AG09309 (cell line): ENCODE results near the gene CNGA1.

ENCODE experiments used
- DNase-seq: peaks from one replicate; pipeline ENCODE4 v3.0.0-alpha.2; 2010; ENCODE audit warnings: low read depth
- H3K4me3 ChIP-seq: 2 replicates; pipeline ENCODE4 v1.5.1; 2011; ENCODE audit warnings: mild to moderate bottlenecking, low read depth, low read length, moderate library complexity; ENCODE audit not compliant: control insufficient read depth
- TF ChIP-seq, protein P1 (sequence below): IDR thresholded peaks from 2 replicates; pipeline ENCODE4 v1.5.1; 2011; ENCODE audit warnings: mild to moderate bottlenecking, low read depth, low read length, inconsistent platforms; ENCODE audit not compliant: insufficient read depth, control insufficient read depth; ENCODE audit errors: missing control alignments

The CNGA1 gene

DNA sequence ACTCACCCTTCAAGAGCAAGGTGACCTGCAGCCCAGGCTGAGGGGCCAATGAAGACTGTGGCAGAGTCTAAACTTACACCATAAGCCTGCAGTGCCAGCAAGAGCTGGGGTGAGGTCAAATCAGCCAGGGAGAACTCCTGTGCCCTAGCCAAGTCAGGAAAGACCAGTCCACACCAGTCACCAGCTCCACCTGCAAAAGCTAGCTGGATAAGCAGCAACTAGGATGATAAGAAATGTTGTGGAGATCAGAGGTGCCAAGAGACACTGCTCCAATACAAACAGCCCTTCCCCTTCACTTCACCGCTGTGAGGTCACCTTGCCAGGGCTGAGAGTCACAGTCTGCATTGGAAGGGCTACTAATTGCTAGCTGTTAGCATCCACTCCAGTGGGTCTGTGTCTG, 31.4 kb upstream of the CNGA1 start:
- DNase-seq = no peak
- no peak overlapping the region for H3K4me3 ChIP-seq
- TF ChIP-seq, protein P1, sequence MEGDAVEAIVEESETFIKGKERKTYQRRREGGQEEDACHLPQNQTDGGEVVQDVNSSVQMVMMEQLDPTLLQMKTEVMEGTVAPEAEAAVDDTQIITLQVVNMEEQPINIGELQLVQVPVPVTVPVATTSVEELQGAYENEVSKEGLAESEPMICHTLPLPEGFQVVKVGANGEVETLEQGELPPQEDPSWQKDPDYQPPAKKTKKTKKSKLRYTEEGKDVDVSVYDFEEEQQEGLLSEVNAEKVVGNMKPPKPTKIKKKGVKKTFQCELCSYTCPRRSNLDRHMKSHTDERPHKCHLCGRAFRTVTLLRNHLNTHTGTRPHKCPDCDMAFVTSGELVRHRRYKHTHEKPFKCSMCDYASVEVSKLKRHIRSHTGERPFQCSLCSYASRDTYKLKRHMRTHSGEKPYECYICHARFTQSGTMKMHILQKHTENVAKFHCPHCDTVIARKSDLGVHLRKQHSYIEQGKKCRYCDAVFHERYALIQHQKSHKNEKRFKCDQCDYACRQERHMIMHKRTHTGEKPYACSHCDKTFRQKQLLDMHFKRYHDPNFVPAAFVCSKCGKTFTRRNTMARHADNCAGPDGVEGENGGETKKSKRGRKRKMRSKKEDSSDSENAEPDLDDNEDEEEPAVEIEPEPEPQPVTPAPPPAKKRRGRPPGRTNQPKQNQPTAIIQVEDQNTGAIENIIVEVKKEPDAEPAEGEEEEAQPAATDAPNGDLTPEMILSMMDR = no peak

DNA sequence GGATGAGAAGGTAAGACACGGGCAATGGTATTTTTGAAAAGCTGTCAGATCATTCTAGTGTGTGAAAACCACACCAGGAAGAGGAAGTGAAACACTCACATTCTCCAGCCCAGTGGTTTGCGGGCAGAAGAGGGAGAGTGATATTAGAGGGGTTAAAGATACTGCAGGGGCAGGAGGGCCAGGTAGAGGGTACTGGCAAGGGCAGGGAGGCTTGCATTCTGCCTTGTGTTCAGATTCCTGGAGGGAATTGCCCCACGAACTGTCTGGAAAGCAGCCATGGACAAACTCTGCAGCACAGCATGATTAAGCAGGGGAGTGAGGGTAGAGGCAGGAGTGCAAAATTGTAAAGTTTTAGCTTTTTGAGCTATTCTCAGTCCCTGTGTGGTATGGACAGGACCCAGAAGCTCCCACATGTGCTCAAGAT, 31.0 kb upstream of the CNGA1 start:
- TF ChIP-seq, protein P1 = no peak
- DNase-seq = no peak

DNA sequence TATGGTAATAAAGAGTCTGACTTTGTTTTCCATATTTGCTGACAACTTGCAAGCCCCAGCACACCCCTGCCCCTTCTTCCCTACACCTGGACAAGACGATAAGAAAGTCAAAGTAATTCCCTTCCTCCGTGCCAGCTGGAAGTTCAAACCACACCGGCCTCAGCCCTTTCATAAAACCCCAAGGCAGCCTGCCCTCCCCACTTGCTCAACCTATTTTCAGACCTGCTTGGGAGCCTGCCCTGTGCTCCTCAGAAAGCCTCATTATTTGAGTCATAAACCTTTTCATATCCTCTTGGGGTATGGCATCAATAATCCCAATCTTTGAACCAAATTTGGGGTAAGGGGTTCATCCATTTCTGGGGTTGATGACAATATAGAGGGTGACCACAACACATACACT, 29.6 kb upstream of the CNGA1 start:
- no peak for DNase-seq
- TF ChIP-seq, protein P1 = no peak
- H3K4me3 ChIP-seq = no peak overlapping the region

More for the DNA sequence above, 31.0 kb upstream of the CNGA1 start:
- H3K4me3 ChIP-seq = no peak overlapping the region

DNA sequence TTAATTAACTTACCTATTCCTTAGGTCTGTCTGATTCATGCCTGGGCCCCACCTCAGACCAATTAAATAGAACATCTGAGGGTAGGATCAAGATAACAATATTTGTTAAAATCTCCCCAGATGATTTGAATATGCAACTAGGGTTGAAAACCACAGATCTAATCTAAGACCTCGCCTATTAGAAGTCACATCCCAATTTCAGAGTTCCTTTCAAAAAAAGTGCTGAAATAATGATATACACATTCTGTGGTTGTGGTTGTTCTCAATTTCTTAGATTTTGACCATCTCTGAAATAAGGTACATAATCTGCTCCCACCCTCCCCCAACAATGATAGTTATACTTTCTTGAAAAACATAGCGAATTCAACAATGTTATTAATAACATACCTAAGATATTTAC, 27.8 kb upstream of the CNGA1 start:
- TF ChIP-seq, protein P1 = no peak
- DNase-seq = no peak
- H3K4me3 ChIP-seq = no peak overlapping the region

DNA sequence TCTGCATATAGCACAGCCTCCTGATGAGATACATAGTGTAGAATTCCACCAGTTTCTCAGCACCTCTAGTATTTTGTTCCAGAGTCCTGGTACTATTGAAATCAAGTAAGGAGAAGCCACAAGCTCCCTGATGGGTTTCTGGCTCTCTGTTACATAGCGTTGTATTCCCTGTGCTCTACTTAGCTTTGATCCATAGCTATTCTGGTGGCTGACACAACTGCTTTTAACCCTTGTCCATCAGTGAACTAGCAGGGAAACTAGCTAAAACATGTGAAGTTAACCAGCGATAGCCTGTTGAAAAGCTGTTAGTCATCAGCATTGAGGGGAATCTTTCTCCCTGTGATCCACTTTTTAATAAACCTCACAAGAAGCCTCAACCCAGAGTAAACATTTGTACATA, 27.0 kb upstream of the CNGA1 start:
- TF ChIP-seq, protein P1 = no peak
- H3K4me3 ChIP-seq = no peak overlapping the region
- DNase-seq = no peak

DNA sequence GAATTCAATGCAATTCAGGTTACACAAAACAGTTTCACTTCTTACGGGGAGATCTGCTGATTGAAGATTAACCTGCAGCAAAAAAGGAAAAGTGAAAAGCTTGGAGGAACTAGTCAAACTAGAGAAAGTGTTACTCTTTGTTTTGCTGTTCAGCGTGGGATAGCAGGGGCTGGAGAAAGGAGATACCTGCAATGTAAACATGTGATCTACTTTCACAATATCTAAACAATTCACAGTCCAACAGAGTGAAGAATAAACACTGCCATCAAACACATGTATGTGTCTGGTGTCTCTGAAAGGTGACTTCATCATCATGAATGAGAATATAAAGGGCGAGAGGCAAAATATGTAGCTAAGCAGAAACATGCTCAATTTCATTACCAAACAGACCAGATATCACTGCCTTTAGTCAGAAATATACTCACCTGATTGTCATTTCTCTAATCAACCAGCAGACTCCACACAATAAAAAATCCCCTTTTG, 26.5 kb upstream of the CNGA1 start:
- no peak overlapping the region for H3K4me3 ChIP-seq
- TF ChIP-seq, protein P1 = no peak
- DNase-seq = no peak

DNA sequence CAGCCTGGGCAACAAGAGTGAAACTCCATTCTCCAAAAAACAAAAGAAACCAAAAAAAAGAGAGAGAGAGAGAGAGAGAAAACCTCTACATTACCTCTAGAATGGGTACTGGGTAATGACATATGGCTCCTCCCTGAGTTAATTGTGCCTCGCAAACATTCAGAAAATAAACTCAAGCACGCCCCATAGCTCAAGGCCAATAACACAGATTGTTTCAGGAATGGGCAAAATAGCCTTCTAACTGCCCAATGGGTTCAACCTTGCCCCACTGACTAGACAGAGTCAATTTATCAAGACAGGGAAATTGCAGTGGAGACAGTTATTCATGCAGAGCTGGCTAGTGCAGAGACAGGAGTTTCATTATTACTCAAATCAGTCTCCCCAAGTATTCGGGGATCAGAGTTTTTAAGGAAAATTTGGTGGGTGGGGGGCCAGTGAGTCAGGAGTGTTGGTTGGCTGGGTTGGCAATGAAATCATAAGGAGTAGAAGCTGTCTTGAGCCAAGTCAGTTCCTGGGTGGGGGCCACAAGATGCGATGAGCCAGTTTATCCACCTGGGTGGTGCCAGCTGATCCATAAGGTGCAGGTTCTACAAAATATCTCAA, 25.2 kb upstream of the CNGA1 start:
- DNase-seq = no peak
- no peak overlapping the region for H3K4me3 ChIP-seq
- TF ChIP-seq, protein P1 = no peak
